Liver (tissue), 9 donors: ENCODE results near the gene TMEM183A. TPM values are rescaled to one million over a fixed set of nuclear protein-coding genes. Genes with fewer than 3 reads are reported as not detected.

Experiments used
- DNase-seq: peaks from one replicate; pipeline ENCODE4 v3.0.0-alpha.2; 2017; ENCODE audit warnings: low spot score
- H3K27ac ChIP-seq, 2 donors: one replicate each; pipeline ENCODE4 v1.7.0; 2013; ENCODE audit warnings: inconsistent platforms in 2 of 2, low read length in 2 of 2, control low read depth in 1 of 2, low read depth in 1 of 2, mild to moderate bottlenecking in 1 of 2
- H3K27me3 ChIP-seq, 4 donors: one replicate each; pipeline versions ENCODE4 v1.6.1 to v1.7.0; 2013; ENCODE audit warnings: low read length in 3 of 4, inconsistent platforms in 1 of 4, mild to moderate bottlenecking in 1 of 4, moderate library complexity in 1 of 4; ENCODE audit not compliant: control insufficient read depth in 4 of 4, insufficient read depth in 4 of 4
- H3K36me3 ChIP-seq, 4 donors: one replicate each; pipeline versions ENCODE4 v1.6.1 to v1.7.0; 2013; ENCODE audit warnings: low read length in 3 of 4, mild to moderate bottlenecking in 3 of 4, low read depth in 1 of 4, moderate library complexity in 1 of 4; ENCODE audit not compliant: control insufficient read depth in 4 of 4, insufficient read depth in 3 of 4
- H3K4me1 ChIP-seq, 4 donors: one replicate each; pipeline versions ENCODE4 v1.6.1 to v1.7.0; 2013; ENCODE audit warnings: low read length in 3 of 4, mild to moderate bottlenecking in 3 of 4, moderate library complexity in 1 of 4; ENCODE audit not compliant: control insufficient read depth in 4 of 4, insufficient read depth in 4 of 4
- H3K4me3 ChIP-seq, 3 donors: one replicate each; pipeline versions ENCODE4 v1.6.1 to v1.7.0; 2013; ENCODE audit warnings: low read length in 3 of 3, control low read depth in 1 of 3, low read depth in 1 of 3, mild to moderate bottlenecking in 1 of 3
- H3K9ac ChIP-seq, 2 donors: one replicate each; pipeline ENCODE4 v1.7.0; 2013; ENCODE audit warnings: low read length in 2 of 2, mild to moderate bottlenecking in 2 of 2, moderate library complexity in 2 of 2, control low read depth in 1 of 2, low read depth in 1 of 2
- H3K9me3 ChIP-seq, 4 donors: one replicate each; pipeline versions ENCODE4 v1.6.1 to v1.7.0; 2013; ENCODE audit warnings: low read length in 3 of 4; ENCODE audit not compliant: control insufficient read depth in 4 of 4
- ATF3 ChIP-seq: IDR thresholded peaks from 2 replicates; pipeline ENCODE4 v1.6.1; 2016; ENCODE audit warnings: antibody characterized with exemption
- CTCF ChIP-seq: fragments of 150-350 bp; IDR thresholded peaks from 2 replicates; pipeline ENCODE4 v1.5.1; 2017; ENCODE audit warnings: improper control_type of control experiment, low read depth, low read length; ENCODE audit not compliant: missing input control
- FOXA2 ChIP-seq: IDR thresholded peaks from 2 replicates; pipeline ENCODE4 v1.6.1; 2016; ENCODE audit warnings: antibody characterized with exemption
- GABPA ChIP-seq, 2 donors: IDR thresholded peaks in 1 of 2; conservative IDR thresholded peaks in 1 of 2; 2 replicates each; pipeline ENCODE4 v1.6.1; 2016; ENCODE audit warnings: antibody characterized with exemption in 2 of 2, mild to moderate bottlenecking in 1 of 2, moderate library complexity in 1 of 2
- HNF4A ChIP-seq, 2 donors: conservative IDR thresholded peaks; 2 replicates each; pipeline ENCODE4 v1.6.1; 2016; ENCODE audit warnings: antibody characterized with exemption in 2 of 2, mild to moderate bottlenecking in 2 of 2
- MAX ChIP-seq: IDR thresholded peaks from 2 replicates; pipeline ENCODE4 v1.6.1; 2016; ENCODE audit warnings: antibody characterized with exemption
- NR2F2 ChIP-seq: IDR thresholded peaks from 2 replicates; pipeline ENCODE4 v1.6.1; 2016; ENCODE audit warnings: antibody characterized with exemption
- REST ChIP-seq: IDR thresholded peaks from 2 replicates; pipeline ENCODE4 v1.6.1; 2016; ENCODE audit warnings: antibody characterized with exemption, mild to moderate bottlenecking
- RXRA ChIP-seq, 2 donors: IDR thresholded peaks; 2 replicates each; pipeline ENCODE4 v1.6.1; 2017 to 2018; ENCODE audit warnings: antibody characterized with exemption in 2 of 2, mild to moderate bottlenecking in 1 of 2
- SP1 ChIP-seq: IDR thresholded peaks from 2 replicates; pipeline ENCODE4 v1.6.1; 2018; ENCODE audit warnings: antibody characterized with exemption, mild to moderate bottlenecking
- YY1 ChIP-seq: IDR thresholded peaks from 2 replicates; pipeline ENCODE4 v1.6.1; 2016; ENCODE audit warnings: antibody characterized with exemption, mild to moderate bottlenecking
- WGBS: extraction: QIAGEN DNeasy Blood & Tissue Kit; methylation state at CpG from one replicate; pipeline ENCODE4 v1.1.7; 2013; 5-methylcytosine and 5-hydroxymethylcytosine counted together
- polyA plus RNA-seq, 2 donors: library from polyadenylated mRNA; stranded (reverse) in 1 of 2; unstranded in 1 of 2; fragments of 200-250 nt in 1 of 2; fragments of >200 nt in 1 of 2; fragmentation: Nextera tagmentation in 1 of 2; extraction: Ambion mirVana in 1 of 2; gene quantifications; one replicate each; pipeline versions ENCODE4 v1.2.1 to v1.2.3, GENCODE V29; 2013 to 2015
- total RNA-seq, 2 donors: library from RNA; depleted of rRNA; stranded (reverse); fragments of >200 nt; gene quantifications; one replicate each; pipeline ENCODE4 v1.2.3, GENCODE V29; 2014
- donor health status: healthy.
- donor health status: healthy.
- donor health status: healthy.
- donor health status: healthy.
- donor health status: healthy.

The TMEM183A gene
- total and polyA plus RNA-seq, 4 donors: 21.0 to 48.9 (median 35.5) TPM

DNA sequence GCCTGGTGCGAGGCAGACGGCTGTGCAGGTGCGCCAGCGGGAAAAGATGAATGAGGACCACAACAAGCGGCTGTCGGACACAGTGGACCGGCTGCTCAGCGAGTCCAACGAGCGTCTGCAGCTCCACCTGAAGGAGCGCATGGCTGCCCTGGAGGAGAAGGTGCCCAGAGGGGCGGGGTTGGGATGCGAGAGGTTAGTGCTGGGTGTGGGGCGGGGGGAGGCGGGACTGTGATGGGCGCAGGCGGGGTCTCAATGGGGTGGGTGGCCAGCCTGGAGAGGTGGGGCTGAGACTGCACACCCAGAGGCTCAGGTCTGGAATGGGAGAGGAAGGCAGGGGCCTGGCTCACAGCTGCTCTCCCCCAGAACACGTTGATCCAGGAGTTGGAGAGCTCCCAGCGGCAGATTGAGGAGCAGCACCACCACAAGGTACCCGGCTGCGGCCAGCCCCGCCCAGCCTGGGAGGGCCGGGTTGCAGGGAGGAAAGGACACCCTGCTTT, 41.4 kb downstream of the TMEM183A start:
- Histone ChIP-seq H3K4me1 (no peaks in the 10 kb centered on the region), H3K27me3 (no peaks in the 10 kb centered on the region), H3K36me3 (no peaks in the 10 kb centered on the region), H3K27ac (no peak overlapping the region), H3K4me3 (no peak overlapping the region), H3K9ac (no peak overlapping the region), H3K9me3 (no peaks in the 10 kb centered on the region)
- TF ChIP-seq YY1 (no peak), RXRA (IDR thresholded peaks at IDR 0.05) (no peak), ATF3 (no peak), CTCF (no peak), GABPA (IDR thresholded peaks at IDR 0.05 in 1 of 2, conservative IDR thresholded peaks at IDR 0.05 in 1 of 2) (no peak), HNF4A (conservative IDR thresholded peaks at IDR 0.05) (no peak), NR2F2 (no peak), SP1 (no peak), MAX (no peak)
- DNase-seq: no peak
- 72% methylated on average over 23 of the region's 23 CpGs for WGBS

DNA sequence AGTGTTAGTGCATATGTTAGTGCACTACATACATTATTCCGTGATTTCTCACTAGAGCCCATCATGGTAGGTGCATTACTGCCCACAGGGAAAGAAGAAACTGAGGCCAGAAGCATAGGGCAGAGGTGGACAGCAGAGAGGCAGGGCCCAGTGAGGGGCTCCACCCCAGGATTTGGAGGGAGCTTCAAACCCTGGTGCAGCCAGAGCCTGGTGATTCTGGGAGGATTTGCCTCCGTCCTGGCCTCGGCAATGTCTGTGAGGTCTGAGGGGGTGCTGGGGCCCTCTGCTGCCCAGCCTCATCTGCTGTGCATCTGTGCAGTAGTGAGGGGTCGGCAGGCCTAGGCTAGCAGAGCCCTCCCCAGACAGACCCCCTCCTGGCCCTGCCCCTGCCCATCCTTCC, 41.9 kb downstream of the TMEM183A start:
- Histone ChIP-seq H3K9me3 (no peaks in the 10 kb centered on the region), H3K27ac (no peak overlapping the region), H3K27me3 (no peaks in the 10 kb centered on the region), H3K4me1 (no peaks in the 10 kb centered on the region), H3K4me3 (no peak overlapping the region), H3K9ac (no peak overlapping the region), H3K36me3 (no peaks in the 10 kb centered on the region)
- TF ChIP-seq FOXA2: no peak
- no peak for TF ChIP-seq CTCF
- no peak for TF ChIP-seq REST
- no peak for TF ChIP-seq NR2F2
- DNase-seq: no peak
- WGBS: 82% methylated on average over 4 of the region's 4 CpGs
